Lower leg skin (tissue), 4 donors: ENCODE data around the gene CACNB2. TPM values are rescaled to one million over a fixed set of nuclear protein-coding genes. Genes with fewer than 3 reads are reported as not detected.
"Not testable (repeated sequence)": the region's sequence is repeated elsewhere in the genome, so short reads cannot be mapped to it uniquely, and the experiment has no call there.

Experiments
- DNase-seq, 2 donors: peaks; one replicate each; pipeline ENCODE4 v3.0.0-alpha.2; 2019; ENCODE audit warnings: low spot score in 2 of 2
- H3K4me3 ChIP-seq: fragments of 200-600 bp; sonication (generic); 2 replicates; pipeline ENCODE4 v1.5.1; 2017; ENCODE audit warnings: mild to moderate bottlenecking, low read depth; ENCODE audit not compliant: poor library complexity, severe bottlenecking
- POLR2A ChIP-seq, 2 donors: fragments of 450-650 bp; IDR thresholded peaks; one replicate each; pipeline ENCODE4 v1.6.1; 2016 to 2017; ENCODE audit warnings: antibody characterized with exemption in 2 of 2, mild to moderate bottlenecking in 1 of 2, moderate library complexity in 1 of 2
- WGBS, 2 donors: methylation state at CpG; one replicate each; pipeline ENCODE4 v1.1.5; 2018; 5-methylcytosine and 5-hydroxymethylcytosine counted together
- intact Hi-C: fragments of 100-400 bp; cut with DNase I; formaldehyde crosslinking; loops from one replicate; pipeline ENCODE4 v1.15.0; 2023; ENCODE audit warnings: low total_unique reads
- total RNA-seq, 4 donors: library from RNA; depleted of rRNA; stranded (reverse); fragments of >200 nt; gene quantifications; one replicate each; pipeline ENCODE4 v1.1.0, GENCODE V29; 2016
- TF ChIP-seq, protein P1 (sequence below), 3 donors: fragments of 450-650 bp; IDR thresholded peaks; one replicate each; pipeline ENCODE4 v1.5.1; 2016; ENCODE audit warnings: antibody characterized with exemption in 3 of 3, mild to moderate bottlenecking in 3 of 3, moderate library complexity in 2 of 3

The CACNB2 gene
- total RNA-seq, 4 donors from 2014 or later = 3.6 to 7.6 (median 6.1) TPM

DNA sequence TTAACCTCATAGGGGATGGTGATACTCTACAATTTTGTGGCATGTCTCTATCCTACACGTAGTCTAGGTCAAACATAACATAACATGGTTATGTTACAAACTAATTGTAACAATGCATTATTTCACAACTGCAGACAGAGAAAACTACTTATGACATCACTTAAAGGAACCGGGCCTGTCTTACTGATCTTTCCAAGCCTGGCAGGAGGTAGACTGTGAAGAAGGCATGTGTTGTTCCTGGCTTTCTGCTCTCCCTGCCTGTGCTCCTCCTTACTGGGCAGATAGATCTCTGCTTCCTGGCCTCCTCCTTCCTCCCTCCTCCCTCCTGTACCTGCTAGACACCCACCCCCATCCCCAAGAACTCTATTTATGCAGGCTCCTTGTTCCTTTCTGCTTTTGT is 5.4 kb downstream of the CACNB2 start:
- H3K4me3 ChIP-seq = no peak overlapping the region
- intact Hi-C loops = no loop called here
- TF ChIP-seq, protein P1, sequence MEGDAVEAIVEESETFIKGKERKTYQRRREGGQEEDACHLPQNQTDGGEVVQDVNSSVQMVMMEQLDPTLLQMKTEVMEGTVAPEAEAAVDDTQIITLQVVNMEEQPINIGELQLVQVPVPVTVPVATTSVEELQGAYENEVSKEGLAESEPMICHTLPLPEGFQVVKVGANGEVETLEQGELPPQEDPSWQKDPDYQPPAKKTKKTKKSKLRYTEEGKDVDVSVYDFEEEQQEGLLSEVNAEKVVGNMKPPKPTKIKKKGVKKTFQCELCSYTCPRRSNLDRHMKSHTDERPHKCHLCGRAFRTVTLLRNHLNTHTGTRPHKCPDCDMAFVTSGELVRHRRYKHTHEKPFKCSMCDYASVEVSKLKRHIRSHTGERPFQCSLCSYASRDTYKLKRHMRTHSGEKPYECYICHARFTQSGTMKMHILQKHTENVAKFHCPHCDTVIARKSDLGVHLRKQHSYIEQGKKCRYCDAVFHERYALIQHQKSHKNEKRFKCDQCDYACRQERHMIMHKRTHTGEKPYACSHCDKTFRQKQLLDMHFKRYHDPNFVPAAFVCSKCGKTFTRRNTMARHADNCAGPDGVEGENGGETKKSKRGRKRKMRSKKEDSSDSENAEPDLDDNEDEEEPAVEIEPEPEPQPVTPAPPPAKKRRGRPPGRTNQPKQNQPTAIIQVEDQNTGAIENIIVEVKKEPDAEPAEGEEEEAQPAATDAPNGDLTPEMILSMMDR (IDR thresholded peaks at IDR 0.05) = no peak
- TF ChIP-seq POLR2A (IDR thresholded peaks at IDR 0.05) = no peak
- 34 to 42% methylated on average over 2 of the region's 2 CpGs for WGBS, 2 donors
- no peak for DNase-seq

DNA sequence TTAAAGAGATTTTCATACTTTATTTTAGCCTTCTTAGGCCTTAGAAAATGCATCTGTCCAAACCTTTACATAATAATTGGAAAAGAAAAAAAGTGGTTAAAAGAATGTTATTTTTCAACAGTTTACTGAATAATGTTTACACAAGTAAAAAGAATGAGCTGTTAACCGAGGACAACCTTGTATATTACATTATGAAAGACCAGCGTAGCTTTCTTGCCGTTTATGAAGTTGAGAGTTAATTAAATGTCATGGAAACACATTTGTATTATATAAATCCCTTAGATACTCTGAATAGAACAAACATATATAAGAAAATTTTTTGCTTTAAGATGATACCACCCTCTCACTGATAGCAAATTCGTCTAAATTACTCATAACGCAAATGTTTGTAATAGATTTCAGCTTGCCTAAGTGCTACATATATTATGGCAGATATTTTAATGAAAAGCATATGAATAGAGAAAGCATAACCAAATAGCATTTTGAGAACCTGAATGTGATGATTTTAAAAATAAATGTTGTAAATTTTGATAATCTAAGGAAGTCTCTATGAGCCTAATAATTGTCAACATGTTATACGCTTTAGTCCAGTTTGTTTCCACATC is 9.1 kb downstream of the CACNB2 start:
- intact Hi-C loops = no loop called here
- no peak overlapping the region for H3K4me3 ChIP-seq
- TF ChIP-seq POLR2A (IDR thresholded peaks at IDR 0.05) = no peak
- TF ChIP-seq, protein P1 (IDR thresholded peaks at IDR 0.05) = no peak
- no peak for DNase-seq
- 92 to 93% methylated on average over 6 of the region's 6 CpGs for WGBS, 2 donors

DNA sequence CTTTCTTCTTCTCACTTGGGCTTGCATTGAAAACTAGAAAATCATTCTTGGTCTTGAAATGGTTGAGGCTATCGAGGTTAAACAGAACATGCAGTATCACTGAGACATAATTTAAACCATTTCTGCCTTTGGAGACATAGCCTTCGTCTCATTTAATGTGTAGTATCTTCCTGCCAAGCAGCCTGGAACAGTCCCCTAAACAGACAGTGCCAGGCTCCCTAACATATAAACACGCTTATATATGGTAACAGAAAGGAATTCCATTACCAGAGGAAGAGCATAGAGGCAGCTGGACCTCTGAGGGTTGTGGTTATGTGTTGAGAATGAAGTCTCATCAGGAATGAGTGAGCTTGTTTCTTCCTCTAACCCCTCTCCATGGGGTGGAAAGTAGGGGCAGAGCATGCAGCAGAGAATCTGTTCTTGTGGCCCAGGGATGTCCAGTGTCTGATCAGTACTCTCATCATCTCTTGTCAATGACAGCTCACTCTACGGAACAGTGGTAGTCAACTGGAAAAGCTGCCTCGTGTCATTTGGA is 11.2 kb downstream of the CACNB2 start:
- intact Hi-C loops = no loop called here
- H3K4me3 ChIP-seq = no peak overlapping the region
- TF ChIP-seq POLR2A (IDR thresholded peaks at IDR 0.05) = no peak
- TF ChIP-seq, protein P1 (IDR thresholded peaks at IDR 0.05) = no peak
- DNase-seq = no peak
- WGBS, 2 donors = 79 to 86% methylated on average over 5 of the region's 5 CpGs

DNA sequence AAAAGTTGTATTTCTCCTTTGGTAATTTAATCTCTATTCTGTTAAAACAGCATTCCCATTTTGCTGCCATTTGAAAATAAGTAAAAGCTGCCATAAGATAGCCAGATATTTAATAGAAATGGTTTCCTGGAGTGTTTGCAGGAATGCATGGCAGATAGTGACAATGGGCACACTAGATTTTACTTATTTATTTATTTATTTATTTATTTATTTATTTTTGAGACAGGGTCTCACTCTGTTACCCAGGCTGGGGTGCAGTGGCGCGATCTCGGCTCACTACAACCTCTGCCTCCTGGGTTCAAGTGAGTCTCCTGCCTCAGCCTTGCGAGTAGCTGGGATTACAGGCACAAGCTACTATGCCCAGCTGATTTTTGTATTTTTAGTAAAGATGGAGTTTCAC is 13.2 kb downstream of the CACNB2 start:
- WGBS, 2 donors = 97 to 98% methylated on average over 4 of the region's 4 CpGs
- intact Hi-C loops, DNase-seq, H3K4me3 ChIP-seq: not testable (repeated sequence)

DNA sequence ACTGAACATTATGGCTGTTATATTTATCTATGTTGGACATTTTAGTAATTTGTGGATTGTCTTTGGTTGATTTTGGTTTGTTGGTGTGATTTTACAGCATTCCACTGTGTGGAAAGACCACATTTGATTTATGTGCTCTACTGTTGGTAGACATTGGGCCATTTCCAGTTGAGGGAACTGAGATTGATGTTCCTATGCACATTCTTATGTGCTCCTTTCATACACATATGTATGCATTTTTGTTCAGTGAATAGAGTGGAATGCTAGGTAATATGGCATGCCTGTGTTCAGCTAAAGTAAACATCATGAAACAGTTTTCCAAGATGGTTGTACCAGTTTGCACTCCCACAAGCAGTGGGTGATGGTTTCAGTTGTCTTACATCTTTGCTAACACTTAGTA is 15.1 kb downstream of the CACNB2 start:
- H3K4me3 ChIP-seq = no peak overlapping the region
- intact Hi-C loops = no loop called here
- no peak for DNase-seq
- TF ChIP-seq, protein P1 (IDR thresholded peaks at IDR 0.05) = no peak
- no peak for TF ChIP-seq POLR2A (IDR thresholded peaks at IDR 0.05)

DNA sequence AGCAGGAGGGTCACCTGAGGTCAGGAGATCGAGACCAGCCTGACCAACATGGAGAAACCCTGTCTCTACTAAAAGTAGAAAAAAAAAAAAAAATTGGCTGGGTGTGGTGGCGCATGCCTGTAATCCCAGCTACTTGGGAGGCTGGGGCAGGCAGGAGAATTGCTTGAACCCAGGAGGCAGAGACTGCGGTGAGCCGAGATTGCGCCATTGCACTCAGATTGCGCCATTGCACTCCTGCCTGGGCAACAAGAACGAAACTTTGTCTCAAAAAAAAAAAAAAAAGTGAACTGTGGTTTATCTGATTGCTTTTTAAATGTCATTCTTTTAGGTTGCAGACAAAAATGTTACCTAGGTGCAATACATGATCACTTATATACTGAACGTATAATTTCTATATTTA is 16.6 kb downstream of the CACNB2 start:
- 78 to 88% methylated on average over 8 of the region's 8 CpGs for WGBS, 2 donors

DNA sequence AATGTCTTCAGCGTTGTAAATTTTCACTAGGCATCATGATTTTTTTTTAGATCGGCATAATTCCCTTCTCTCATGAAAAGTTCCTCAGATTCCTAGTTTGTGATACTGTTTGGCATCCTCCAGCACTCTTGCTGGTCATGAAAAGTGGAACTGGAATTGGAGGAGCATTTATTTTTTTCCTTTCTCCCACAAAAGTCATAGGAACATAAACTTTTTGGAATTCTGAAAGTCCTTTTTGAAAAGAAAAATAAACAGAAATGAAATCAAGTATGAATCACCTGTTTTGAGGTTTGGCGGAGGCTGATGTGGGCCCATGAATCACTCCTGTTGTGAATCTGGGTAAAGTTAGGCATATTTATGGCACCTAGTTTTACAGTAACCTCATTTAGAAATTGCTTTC is 17.7 kb downstream of the CACNB2 start:
- no peak for DNase-seq
- no peak overlapping the region for H3K4me3 ChIP-seq
- TF ChIP-seq POLR2A (IDR thresholded peaks at IDR 0.05) = no peak
- TF ChIP-seq, protein P1 (IDR thresholded peaks at IDR 0.05) = no peak
- WGBS, 2 donors = 48 to 49% methylated on average over 3 of the region's 3 CpGs
- intact Hi-C loops = no loop called here

More for the DNA sequence above, 16.6 kb downstream of the CACNB2 start:
- DNase-seq, H3K4me3 ChIP-seq, intact Hi-C loops: not testable (repeated sequence)
